GM18499 (cell line): ENCODE results near the gene TRIM51.
"Not testable (repeated sequence)": the region's sequence is repeated elsewhere in the genome, so short reads cannot be mapped to it uniquely, and the experiment has no call there.

Experiments used
- ATAC-seq: cut with Tn5 transposase; IDR thresholded peaks from one replicate; pipeline ENCODE4 v1.9.1; 2021; ENCODE audit warnings: moderate number of reproducible peaks; ENCODE audit not compliant: insufficient read depth, unreplicated experiment

The TRIM51 gene

GRCh38 chr11:55882997-55883396, at the start of gene TRIM51:
Gene TRIM51, plus strand, starts transcription at chr11:55883297. Its CDS starts 2,132 bp downstream, at chr11:55885429.
- ATAC-seq: not testable (repeated sequence)

- ATAC-seq: no peak
These were observed 44.6 kb upstream of the TRIM51 start, which contains the start of gene OR5D16 for GRCh38 chr11:55838452-55838851. Gene OR5D16, plus strand, starts transcription at chr11:55838752. Its CDS starts 0 bp downstream, at chr11:55838752.

GRCh38 chr11:55847453-55847852, 35.6 kb upstream of the TRIM51 start:
- no peak for ATAC-seq

GRCh38 chr11:55849037-55849436, 34.1 kb upstream of the TRIM51 start:
- ATAC-seq: no peak

- ATAC-seq: no peak
These were observed 31.0 kb upstream of the TRIM51 start for GRCh38 chr11:55852141-55852540.

- no peak for ATAC-seq
These were observed 28.4 kb upstream of the TRIM51 start for GRCh38 chr11:55854704-55855103.

GRCh38 chr11:55867354-55867753, 15.7 kb upstream of the TRIM51 start:
- ATAC-seq: not testable (repeated sequence)

GRCh38 chr11:55872731-55873130, 10.4 kb upstream of the TRIM51 start:
- ATAC-seq: not testable (repeated sequence)

GRCh38 chr11:55873146-55873545, 10.0 kb upstream of the TRIM51 start:
- ATAC-seq: not testable (repeated sequence)

GRCh38 chr11:55884995-55885394, 1.9 kb downstream of the TRIM51 start:
- not testable (repeated sequence) for ATAC-seq

- ATAC-seq: not testable (repeated sequence)
These were observed 2.4 kb downstream of the TRIM51 start for GRCh38 chr11:55885481-55885880.

GRCh38 chr11:55895216-55895615, 12.1 kb downstream of the TRIM51 start:
- ATAC-seq: no peak

GRCh38 chr11:55902308-55902707, 19.2 kb downstream of the TRIM51 start:
- no peak for ATAC-seq

- no peak for ATAC-seq
These were observed 31.4 kb downstream of the TRIM51 start, which contains the start of gene OR5W2 for GRCh38 chr11:55914482-55914881. Gene OR5W2, minus strand, starts transcription at chr11:55914582. Its CDS starts 0 bp downstream, at chr11:55914582.

GRCh38 chr11:55920537-55920936, 37.4 kb downstream of the TRIM51 start:
- ATAC-seq: no peak

- no peak for ATAC-seq
These were observed 53.2 kb downstream of the TRIM51 start, which contains the start of gene OR5I1 for GRCh38 chr11:55936300-55936699. Gene OR5I1, minus strand, starts transcription at chr11:55936400. Its CDS starts 0 bp downstream, at chr11:55936400.
